Measurements from ENCODE around the gene TBXT. TPM values are rescaled to one million over a fixed set of nuclear protein-coding genes. Genes with fewer than 3 reads are reported as not detected.
A peak's percentile ranks its signal among the peaks of the same experiment; 100 is the strongest.

The TBXT gene, protein sequence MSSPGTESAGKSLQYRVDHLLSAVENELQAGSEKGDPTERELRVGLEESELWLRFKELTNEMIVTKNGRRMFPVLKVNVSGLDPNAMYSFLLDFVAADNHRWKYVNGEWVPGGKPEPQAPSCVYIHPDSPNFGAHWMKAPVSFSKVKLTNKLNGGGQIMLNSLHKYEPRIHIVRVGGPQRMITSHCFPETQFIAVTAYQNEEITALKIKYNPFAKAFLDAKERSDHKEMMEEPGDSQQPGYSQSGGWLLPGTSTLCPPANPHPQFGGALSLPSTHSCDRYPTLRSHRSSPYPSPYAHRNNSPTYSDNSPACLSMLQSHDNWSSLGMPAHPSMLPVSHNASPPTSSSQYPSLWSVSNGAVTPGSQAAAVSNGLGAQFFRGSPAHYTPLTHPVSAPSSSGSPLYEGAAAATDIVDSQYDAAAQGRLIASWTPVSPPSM
- total RNA-seq = not detected

DNA sequence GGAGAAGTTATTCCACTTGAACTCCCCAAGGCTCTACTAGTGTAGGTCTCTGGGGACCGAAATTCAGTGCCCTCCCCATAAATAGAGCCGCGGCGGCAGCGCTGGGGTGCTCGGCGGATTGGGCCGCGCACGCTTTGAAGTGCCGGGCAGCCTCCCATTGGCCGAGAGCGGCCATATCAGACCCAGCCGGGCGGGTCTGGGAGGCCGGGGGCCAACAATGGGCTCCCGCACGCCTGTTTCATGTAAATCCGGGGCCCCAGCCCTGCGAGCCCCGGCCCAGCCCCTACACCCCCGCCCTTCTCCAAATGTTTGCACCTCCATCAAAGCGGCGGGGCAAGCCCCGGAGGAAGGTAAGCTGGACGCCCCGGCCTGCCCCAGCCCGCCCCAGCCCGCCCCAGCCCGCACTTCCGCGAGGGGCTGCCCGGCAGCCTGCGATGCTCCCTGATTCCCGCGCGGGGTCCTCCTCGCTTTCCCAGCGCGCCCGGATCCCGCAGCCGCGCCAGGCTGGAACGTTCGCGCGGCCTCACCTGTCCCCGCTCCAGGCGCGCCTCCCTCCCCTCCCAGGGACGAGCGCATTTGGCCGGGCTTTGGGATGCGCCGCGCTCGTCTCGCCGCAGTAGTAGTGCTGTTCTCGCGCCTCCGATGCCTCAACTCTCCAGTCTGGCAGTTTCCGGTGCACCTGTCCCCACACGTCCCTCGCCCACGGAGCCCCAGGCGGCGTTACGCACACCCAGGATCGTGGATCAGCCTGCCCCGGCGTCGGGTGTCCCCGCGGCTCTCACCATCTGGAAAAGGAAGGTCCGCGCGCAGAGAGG is at the start of gene TBXT:
Gene TBXT (minus strand): TSS at position 51 of the 815 bp plus-strand sequence. CDS start 260 bp downstream, outside the sequence.
- no peak for DNase-seq
- in situ Hi-C loops (cut with MboI; ENCODE audit: low pct_ligation_motif_present in 1 of 4, low pct_unique_long_range_greater_than_20kb in 1 of 4, low sequenced_read_pairs in 3 of 4) (no loop called here), intact Hi-C loops (cut with DNase I; ENCODE audit: low total_unique reads) (no loop called here)
- no peak within 1 kb of the TSS for H3K27ac ChIP-seq
- H3K9me3 ChIP-seq = no peaks in the 10 kb centered on the region
- H3K4me1 ChIP-seq = peaks cover 7 to 29% (median 20%) of the 10 kb centered on the region in 4 donors
- H3K36me3 ChIP-seq = no peaks in the 10 kb centered on the region
- TF ChIP-seq POLR2A (IDR thresholded peaks at IDR 0.05) = no peak
- TF ChIP-seq, protein P1, sequence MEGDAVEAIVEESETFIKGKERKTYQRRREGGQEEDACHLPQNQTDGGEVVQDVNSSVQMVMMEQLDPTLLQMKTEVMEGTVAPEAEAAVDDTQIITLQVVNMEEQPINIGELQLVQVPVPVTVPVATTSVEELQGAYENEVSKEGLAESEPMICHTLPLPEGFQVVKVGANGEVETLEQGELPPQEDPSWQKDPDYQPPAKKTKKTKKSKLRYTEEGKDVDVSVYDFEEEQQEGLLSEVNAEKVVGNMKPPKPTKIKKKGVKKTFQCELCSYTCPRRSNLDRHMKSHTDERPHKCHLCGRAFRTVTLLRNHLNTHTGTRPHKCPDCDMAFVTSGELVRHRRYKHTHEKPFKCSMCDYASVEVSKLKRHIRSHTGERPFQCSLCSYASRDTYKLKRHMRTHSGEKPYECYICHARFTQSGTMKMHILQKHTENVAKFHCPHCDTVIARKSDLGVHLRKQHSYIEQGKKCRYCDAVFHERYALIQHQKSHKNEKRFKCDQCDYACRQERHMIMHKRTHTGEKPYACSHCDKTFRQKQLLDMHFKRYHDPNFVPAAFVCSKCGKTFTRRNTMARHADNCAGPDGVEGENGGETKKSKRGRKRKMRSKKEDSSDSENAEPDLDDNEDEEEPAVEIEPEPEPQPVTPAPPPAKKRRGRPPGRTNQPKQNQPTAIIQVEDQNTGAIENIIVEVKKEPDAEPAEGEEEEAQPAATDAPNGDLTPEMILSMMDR (IDR thresholded peaks at IDR 0.05) = no peak
- no peak for TF ChIP-seq POLR2AphosphoS5 (IDR thresholded peaks at IDR 0.05)
- TF ChIP-seq EP300 (IDR thresholded peaks at IDR 0.05; ENCODE audit: low read depth) = no peak
- H3K27me3 ChIP-seq = peaks cover 100% of the 10 kb centered on the region
- peak within 1 kb of the TSS in 2 of 4 donors; percentile 10 to 29 for H3K4me3 ChIP-seq
- WGBS, 2 donors (ENCODE audit: low coverage in 1 of 2) = 5% methylated on average over 67 of the region's 79 CpGs; no CpG with 5 or more reads in 1 of the 2 donors

DNA sequence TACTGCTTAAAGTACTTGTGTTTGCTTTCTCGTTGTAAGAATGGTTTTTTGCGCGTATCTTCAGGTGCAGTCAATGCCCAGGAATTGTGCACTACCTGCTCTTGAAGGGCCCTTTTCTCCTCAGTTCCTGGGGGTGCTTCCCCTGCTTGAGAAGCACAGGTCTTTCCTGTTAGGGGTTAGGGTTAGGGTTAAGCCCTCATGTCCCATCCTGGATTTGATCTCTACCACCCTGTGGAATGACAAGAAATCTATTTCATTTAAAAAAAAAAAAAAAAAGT is 39.6 kb upstream of the TBXT start:
- in situ Hi-C loops (cut with MboI; ENCODE audit: low pct_ligation_motif_present in 1 of 4, low pct_unique_long_range_greater_than_20kb in 1 of 4, low sequenced_read_pairs in 3 of 4) (no loop called here), intact Hi-C loops (cut with DNase I; ENCODE audit: low total_unique reads) (no loop called here)
- no peaks in the 10 kb centered on the region for H3K4me1 ChIP-seq
- H3K27me3 ChIP-seq = peaks cover 4% of the 10 kb centered on the region
- H3K27ac ChIP-seq = no peak overlapping the region
- WGBS, 2 donors (ENCODE audit: low coverage in 1 of 2) = 77 to 89% methylated on average over 3 of the region's 3 CpGs
- H3K9me3 ChIP-seq = no peaks in the 10 kb centered on the region
- no peak overlapping the region for H3K4me3 ChIP-seq
- TF ChIP-seq, protein P1 (IDR thresholded peaks at IDR 0.05) = no peak
- no peak for TF ChIP-seq EP300 (IDR thresholded peaks at IDR 0.05; ENCODE audit: low read depth)
- TF ChIP-seq POLR2AphosphoS5 (IDR thresholded peaks at IDR 0.05) = no peak
- no peak for TF ChIP-seq POLR2A (IDR thresholded peaks at IDR 0.05)
- DNase-seq = no peak
- no peaks in the 10 kb centered on the region for H3K36me3 ChIP-seq

DNA sequence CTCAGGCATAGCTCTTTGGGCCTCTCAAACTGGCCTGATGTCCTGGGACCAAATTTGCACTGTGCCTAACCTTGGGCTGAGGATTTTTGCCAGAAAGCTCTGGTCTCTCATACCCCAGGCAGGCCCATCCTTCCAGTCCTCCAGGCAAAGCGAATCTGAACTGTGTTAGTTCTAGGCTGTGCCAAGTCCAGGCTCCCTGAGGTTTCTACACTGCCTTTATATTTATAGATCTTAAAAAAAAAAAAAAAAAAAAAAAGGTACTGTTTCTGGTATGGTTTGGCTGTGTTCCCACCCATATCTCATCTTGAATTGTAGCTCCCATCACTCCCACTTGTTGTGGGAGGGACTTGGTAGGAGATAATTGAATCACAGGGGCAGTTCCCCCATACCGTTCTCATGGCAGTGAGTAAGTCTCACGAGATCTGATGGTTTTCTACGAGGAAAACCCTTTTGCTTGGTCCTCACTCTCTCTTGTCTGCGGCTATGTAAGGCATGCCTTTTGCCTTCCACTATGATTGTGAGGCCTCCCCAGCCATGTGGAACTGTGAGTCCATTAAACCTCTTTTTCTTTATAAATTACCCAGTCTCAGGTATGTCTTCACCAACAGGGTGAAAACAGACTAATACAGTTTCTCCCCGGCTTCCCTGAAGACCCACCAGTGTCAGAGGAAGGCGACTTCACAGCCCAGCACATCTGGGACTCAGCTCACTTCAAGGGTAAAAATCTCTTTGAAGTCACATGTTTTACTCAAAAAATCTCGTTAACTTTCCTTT is 39.0 kb upstream of the TBXT start:
- no peaks in the 10 kb centered on the region for H3K36me3 ChIP-seq
- TF ChIP-seq, protein P1 (IDR thresholded peaks at IDR 0.05) = no peak
- TF ChIP-seq POLR2A (IDR thresholded peaks at IDR 0.05) (no peak), POLR2AphosphoS5 (IDR thresholded peaks at IDR 0.05) (no peak), EP300 (IDR thresholded peaks at IDR 0.05; ENCODE audit: low read depth) (no peak)
- 73 to 75% methylated on average over 4 to 8 of the region's 8 CpGs for WGBS, 2 donors (ENCODE audit: low coverage in 1 of 2)
- H3K27me3 ChIP-seq = peaks cover 4% of the 10 kb centered on the region
- intact Hi-C loops (cut with DNase I; ENCODE audit: low total_unique reads) (no loop called here), in situ Hi-C loops (cut with MboI; ENCODE audit: low pct_ligation_motif_present in 1 of 4, low pct_unique_long_range_greater_than_20kb in 1 of 4, low sequenced_read_pairs in 3 of 4) (no loop called here)
- H3K27ac ChIP-seq = no peak overlapping the region
- no peak for DNase-seq
- no peaks in the 10 kb centered on the region for H3K9me3 ChIP-seq
- no peak overlapping the region for H3K4me3 ChIP-seq
- no peaks in the 10 kb centered on the region for H3K4me1 ChIP-seq

DNA sequence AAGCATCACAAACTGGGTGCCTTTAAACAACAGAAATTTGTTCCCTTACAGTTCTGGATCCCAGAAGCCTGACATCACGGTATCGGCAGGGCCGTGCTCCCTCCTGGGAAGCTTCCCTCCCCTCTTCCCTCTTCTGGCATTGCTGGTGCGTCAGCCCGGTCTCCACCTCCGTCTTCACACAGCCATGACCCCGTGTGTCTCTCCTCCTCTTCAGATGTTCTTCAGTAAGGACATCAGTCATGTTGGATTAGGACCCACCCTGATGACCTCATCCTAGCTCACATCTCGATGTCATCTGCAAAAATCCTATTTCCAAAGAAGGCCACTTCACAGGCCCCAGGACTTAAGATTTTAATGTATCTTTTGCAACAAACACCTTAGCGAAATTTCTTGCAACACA is 38.4 kb upstream of the TBXT start:
- intact Hi-C loops (cut with DNase I; ENCODE audit: low total_unique reads) = no loop called here
- WGBS, 2 donors (ENCODE audit: low coverage in 1 of 2) = 78 to 94% methylated on average over 8 to 9 of the region's 9 CpGs

More for the DNA sequence above, 38.4 kb upstream of the TBXT start:
- no peak for DNase-seq
- Histone ChIP-seq H3K36me3 (no peaks in the 10 kb centered on the region), H3K27me3 (peaks cover 4% of the 10 kb centered on the region), H3K4me3 (no peak overlapping the region), H3K9me3 (no peaks in the 10 kb centered on the region), H3K4me1 (no peaks in the 10 kb centered on the region), H3K27ac (no peak overlapping the region)
- in situ Hi-C loops (cut with MboI; ENCODE audit: low pct_ligation_motif_present in 1 of 4, low pct_unique_long_range_greater_than_20kb in 1 of 4, low sequenced_read_pairs in 3 of 4) = no loop called here
- TF ChIP-seq, protein P1 (IDR thresholded peaks at IDR 0.05) = no peak
- no peak for TF ChIP-seq POLR2AphosphoS5 (IDR thresholded peaks at IDR 0.05)
- no peak for TF ChIP-seq EP300 (IDR thresholded peaks at IDR 0.05; ENCODE audit: low read depth)
- no peak for TF ChIP-seq POLR2A (IDR thresholded peaks at IDR 0.05)

Data from transverse colon (tissue), 4 donors.